D721Med (cell line): ENCODE data around the gene CTSZ.

Experiments used
- DNase-seq: peaks from one replicate; pipeline ENCODE4 v3.0.0; 2011; ENCODE audit warnings: low spot score; ENCODE audit not compliant: insufficient read length
- FAIRE-seq: peaks from 2 replicates; lab custom pipeline; 2011; peaks lifted over from hg19 to GRCh38; lab: Jason Lieb, UNC
- TF ChIP-seq, protein P1 (sequence below): IDR thresholded peaks from 2 replicates; pipeline ENCODE4 v1.5.1; 2012; ENCODE audit warnings: mild to moderate bottlenecking, control low read depth; ENCODE audit not compliant: insufficient read depth; ENCODE audit errors: missing control alignments

CTSZ gene

DNA sequence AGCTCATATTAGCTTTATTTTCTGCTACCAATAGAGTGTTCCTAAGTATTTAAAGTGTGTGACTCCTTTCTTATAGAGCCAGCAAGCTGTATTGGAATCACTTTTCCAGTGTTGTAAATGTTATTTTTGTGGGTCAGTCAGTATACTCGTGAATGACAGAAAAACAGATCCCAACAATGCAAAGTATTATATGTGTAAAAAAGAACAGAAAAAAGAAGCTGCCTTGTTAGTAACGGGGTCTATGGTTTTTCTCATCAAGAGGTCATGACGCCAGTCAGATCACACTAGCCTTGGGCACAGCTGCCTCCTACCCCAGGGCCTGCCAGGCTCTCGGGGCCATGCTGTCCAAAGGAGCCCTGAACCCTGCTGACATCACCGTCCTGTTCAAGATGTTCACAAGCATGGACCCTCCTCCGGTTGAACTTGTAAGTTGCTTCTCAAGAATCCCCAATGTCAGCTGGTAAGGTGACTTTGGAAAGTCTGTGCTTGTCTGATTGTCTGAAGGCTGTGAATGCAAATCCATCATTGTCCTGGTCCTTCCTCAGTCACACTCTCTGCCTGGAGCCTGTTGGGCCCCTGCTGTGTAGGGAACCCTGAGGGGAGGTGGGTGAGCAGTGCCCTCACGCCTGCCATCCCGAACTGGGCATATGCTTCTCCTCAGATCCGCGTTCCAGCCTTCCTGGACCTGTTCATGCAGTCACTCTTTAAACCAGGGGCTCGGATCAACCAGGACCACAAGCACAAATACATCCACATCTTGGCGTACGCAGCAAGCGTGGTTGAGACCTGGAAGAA lies 16.2 kb downstream of the CTSZ start:
- DNase-seq = no peak
- TF ChIP-seq, protein P1, sequence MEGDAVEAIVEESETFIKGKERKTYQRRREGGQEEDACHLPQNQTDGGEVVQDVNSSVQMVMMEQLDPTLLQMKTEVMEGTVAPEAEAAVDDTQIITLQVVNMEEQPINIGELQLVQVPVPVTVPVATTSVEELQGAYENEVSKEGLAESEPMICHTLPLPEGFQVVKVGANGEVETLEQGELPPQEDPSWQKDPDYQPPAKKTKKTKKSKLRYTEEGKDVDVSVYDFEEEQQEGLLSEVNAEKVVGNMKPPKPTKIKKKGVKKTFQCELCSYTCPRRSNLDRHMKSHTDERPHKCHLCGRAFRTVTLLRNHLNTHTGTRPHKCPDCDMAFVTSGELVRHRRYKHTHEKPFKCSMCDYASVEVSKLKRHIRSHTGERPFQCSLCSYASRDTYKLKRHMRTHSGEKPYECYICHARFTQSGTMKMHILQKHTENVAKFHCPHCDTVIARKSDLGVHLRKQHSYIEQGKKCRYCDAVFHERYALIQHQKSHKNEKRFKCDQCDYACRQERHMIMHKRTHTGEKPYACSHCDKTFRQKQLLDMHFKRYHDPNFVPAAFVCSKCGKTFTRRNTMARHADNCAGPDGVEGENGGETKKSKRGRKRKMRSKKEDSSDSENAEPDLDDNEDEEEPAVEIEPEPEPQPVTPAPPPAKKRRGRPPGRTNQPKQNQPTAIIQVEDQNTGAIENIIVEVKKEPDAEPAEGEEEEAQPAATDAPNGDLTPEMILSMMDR = no peak
- no peak for FAIRE-seq

DNA sequence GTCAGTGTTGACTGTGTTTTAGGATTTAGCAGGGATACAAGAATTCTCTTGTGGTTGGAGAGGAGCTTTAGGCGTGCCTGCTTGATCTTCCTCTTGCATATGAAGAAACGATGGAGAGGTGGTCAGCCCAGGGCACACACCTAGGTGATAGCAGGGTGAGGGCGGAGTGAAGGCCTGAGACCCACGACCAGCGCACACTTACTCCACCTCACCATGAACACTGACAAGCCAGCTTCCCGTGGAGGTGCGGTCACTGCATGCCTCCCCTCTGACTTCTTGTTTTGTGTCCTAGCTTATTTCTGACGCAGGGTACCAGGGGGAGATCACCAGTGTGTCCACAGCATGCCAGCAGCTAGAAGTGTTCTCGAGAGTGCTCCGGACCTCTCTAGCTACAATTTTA lies 17.9 kb downstream of the CTSZ start:
- no peak for DNase-seq
- TF ChIP-seq, protein P1 = no peak
- FAIRE-seq = no peak

DNA sequence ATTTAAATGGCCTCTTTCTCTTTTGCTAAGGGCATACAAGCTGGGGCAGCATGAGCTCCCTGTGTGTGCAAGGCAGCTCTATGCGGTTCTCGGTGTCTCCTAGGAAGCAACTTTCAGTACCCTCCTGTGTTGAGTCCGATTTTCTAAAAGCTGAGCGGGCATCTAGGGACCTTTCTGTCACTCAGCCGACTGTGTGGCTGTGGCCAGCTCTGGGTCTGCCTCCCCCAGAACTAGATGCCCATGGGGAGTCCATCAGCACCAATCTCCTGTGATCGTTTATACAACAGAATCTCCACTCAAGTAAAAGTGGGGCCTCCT lies 18.5 kb downstream of the CTSZ start:
- TF ChIP-seq, protein P1 = no peak
- FAIRE-seq = no peak
- DNase-seq = no peak

DNA sequence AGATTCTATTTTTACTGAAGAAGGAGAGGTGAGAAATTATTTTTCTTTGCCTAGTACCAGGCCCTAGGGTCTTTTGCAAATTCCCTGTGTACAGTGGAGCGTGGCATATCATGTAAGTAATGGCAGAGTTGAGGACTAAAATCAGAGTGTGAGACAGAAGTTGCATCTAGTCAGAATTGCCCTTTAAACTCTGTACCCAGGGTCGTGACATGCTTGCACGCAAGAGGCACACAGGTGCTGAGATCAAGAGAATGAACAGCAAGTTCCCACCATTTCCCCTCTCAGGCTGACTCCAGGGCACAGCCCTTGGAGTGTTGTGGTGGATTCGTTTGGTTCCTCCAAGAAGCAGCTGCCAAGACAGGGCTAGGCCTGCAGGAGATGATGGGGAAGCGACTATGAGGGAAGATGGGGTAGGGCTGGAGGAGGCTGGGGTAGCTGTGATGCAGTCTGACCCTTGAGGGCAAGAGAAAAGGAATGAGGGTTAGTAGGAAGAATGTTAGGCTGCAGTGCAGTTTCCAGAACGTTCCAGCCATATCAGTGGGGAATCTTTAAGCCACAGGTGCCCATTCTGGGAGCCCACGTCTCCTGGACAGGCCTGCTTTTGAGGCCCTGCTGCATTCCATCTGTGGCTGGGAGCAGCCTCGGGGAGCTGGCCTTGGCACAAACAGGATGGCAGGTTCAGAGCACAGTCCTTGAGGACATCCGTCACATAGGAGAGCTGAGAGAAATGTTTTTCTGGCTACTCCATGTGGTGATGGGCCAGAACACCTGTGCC lies 19.1 kb downstream of the CTSZ start:
- DNase-seq (no peak), FAIRE-seq (no peak)
- TF ChIP-seq, protein P1 = no peak

DNA sequence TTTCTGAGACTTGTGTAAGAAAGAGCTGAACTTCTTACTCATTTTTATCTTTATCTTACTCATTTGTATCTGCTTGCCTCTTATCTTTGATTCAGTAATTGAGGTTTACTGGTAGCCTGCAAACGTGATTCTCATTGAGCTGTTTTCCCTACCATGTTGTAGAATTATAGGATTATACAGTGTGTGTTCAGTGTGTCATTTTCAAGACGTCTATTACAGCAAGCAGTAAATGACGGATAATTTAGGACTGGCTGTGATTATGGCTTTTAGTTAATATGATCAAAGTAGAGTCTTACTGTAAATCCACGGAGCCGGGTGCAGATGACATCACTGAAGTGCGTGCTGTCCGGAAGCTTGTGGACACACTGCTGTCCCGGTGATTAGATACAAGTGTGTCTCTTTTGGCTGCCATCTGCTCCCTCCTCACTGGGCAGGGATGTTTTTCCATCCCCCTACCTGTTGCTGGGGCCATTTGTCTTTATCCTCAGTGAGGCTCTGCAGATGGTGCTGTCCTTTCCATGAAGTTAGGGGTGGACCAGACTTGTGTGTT lies 20.0 kb downstream of the CTSZ start:
- peak; percentile 55 for DNase-seq
- TF ChIP-seq, protein P1 = no peak
- peak; percentile 35 for FAIRE-seq

DNA sequence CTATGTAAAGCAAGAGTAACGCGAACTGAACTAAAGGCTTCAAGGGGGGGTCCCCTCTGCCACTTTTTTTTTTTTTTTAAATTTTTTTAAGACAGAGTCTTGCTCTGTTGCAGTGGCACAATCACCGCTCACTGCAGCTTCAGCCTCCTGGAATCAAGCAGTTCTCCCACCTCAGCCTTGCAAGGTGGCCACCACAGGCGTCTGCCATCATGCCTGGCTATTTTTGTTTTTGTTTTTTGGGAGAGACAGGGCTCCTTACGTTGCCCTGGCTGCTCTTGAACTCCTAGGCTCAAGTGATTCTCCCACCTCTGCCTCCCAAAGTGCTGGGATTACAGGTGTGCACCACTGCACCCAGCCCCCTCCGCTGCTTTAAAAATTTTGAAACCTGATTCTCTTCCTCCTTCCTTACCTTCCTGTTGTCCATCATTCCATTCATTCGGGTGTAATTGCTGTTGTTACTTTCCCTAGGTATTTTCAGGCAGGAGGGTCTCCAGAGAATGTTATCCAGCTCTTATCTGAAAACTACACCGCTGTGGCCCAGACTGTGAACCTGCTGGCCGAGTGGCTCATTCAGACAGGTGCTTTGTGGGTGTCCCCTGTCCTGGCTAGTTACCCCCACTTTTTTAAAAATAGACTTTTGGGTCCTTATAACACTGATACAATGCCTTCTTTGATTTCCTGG lies 20.6 kb downstream of the CTSZ start:
- TF ChIP-seq, protein P1 = no peak
- DNase-seq (no peak), FAIRE-seq (no peak)
